ENCODE data around the gene LRRFIP1.

Gene LRRFIP1

GRCh38 chr2:237671466-237672138 is 44.2 kb downstream of the LRRFIP1 start:
- TF ChIP-seq REST (IDR thresholded peaks at IDR 0.05; ENCODE audit: insufficient read depth in 1 of 2, low read depth in 2 of 2, low read length in 2 of 2) (no peak), FOXP2 (optimal IDR thresholded peaks at IDR 0.05; ENCODE audit: borderline replicate concordance, extremely low read depth, extremely low read length, insufficient read depth) (no peak), POLR2AphosphoS5 (IDR thresholded peaks at IDR 0.05; ENCODE audit: low read depth, low read length) (no peak), TAF1 (IDR thresholded peaks at IDR 0.05; ENCODE audit: borderline replicate concordance, insufficient read depth, low read length) (no peak), SIN3A (IDR thresholded peaks at IDR 0.05; ENCODE audit: borderline replicate concordance, insufficient read depth, low read length) (no peak)

- no peak for TF ChIP-seq SIN3A (IDR thresholded peaks at IDR 0.05; ENCODE audit: borderline replicate concordance, insufficient read depth, low read length)
- TF ChIP-seq FOXP2 (optimal IDR thresholded peaks at IDR 0.05; ENCODE audit: borderline replicate concordance, extremely low read depth, extremely low read length, insufficient read depth) = no peak
- TF ChIP-seq REST (IDR thresholded peaks at IDR 0.05; ENCODE audit: insufficient read depth in 1 of 2, low read depth in 2 of 2, low read length in 2 of 2) = no peak
- no peak for TF ChIP-seq POLR2AphosphoS5 (IDR thresholded peaks at IDR 0.05; ENCODE audit: low read depth, low read length)
- no peak for TF ChIP-seq TAF1 (IDR thresholded peaks at IDR 0.05; ENCODE audit: borderline replicate concordance, insufficient read depth, low read length)
Measured at GRCh38 chr2:237672731-237673129, 45.3 kb downstream of the LRRFIP1 start.

GRCh38 chr2:237673130-237674001 is 46.0 kb downstream of the LRRFIP1 start:
- no peak for TF ChIP-seq SIN3A (IDR thresholded peaks at IDR 0.05; ENCODE audit: borderline replicate concordance, insufficient read depth, low read length)
- TF ChIP-seq FOXP2 (optimal IDR thresholded peaks at IDR 0.05; ENCODE audit: borderline replicate concordance, extremely low read depth, extremely low read length, insufficient read depth) = no peak
- no peak for TF ChIP-seq POLR2AphosphoS5 (IDR thresholded peaks at IDR 0.05; ENCODE audit: low read depth, low read length)
- no peak for TF ChIP-seq TAF1 (IDR thresholded peaks at IDR 0.05; ENCODE audit: borderline replicate concordance, insufficient read depth, low read length)
- TF ChIP-seq REST (IDR thresholded peaks at IDR 0.05; ENCODE audit: insufficient read depth in 1 of 2, low read depth in 2 of 2, low read length in 2 of 2) = no peak

- peak; percentile 80; the same call in 1 of the 2 replicates for TF ChIP-seq SIN3A (IDR thresholded peaks at IDR 0.05; ENCODE audit: borderline replicate concordance, insufficient read depth, low read length)
- TF ChIP-seq FOXP2 (optimal IDR thresholded peaks at IDR 0.05; ENCODE audit: borderline replicate concordance, extremely low read depth, extremely low read length, insufficient read depth) = peak; percentile 70
- no peak for TF ChIP-seq REST (IDR thresholded peaks at IDR 0.05; ENCODE audit: insufficient read depth in 1 of 2, low read depth in 2 of 2, low read length in 2 of 2)
- no peak for TF ChIP-seq POLR2AphosphoS5 (IDR thresholded peaks at IDR 0.05; ENCODE audit: low read depth, low read length)
- TF ChIP-seq TAF1 (IDR thresholded peaks at IDR 0.05; ENCODE audit: borderline replicate concordance, insufficient read depth, low read length) = no peak
Measured at GRCh38 chr2:237674731-237675276, 47.4 kb downstream of the LRRFIP1 start.
